Duodenal mucosa (tissue), 2 donors: Measurements from ENCODE around the gene PLIN3.
A peak's percentile ranks its signal among the peaks of the same experiment; 100 is the strongest.

Experiments
- H3K27ac ChIP-seq: one replicate; pipeline ENCODE4 v1.7.0; 2013; ENCODE audit warnings: low read depth, low read length
- H3K27me3 ChIP-seq, 2 donors: one replicate each; pipeline ENCODE4 v1.7.0; 2013; ENCODE audit warnings: low read length in 2 of 2, control low read depth in 1 of 2; ENCODE audit not compliant: insufficient read depth in 2 of 2, control insufficient read depth in 1 of 2
- H3K36me3 ChIP-seq, 2 donors: one replicate each; pipeline ENCODE4 v1.7.0; 2013; ENCODE audit warnings: low read length in 2 of 2, control low read depth in 1 of 2; ENCODE audit not compliant: insufficient read depth in 2 of 2, control insufficient read depth in 1 of 2
- H3K4me1 ChIP-seq, 2 donors: one replicate each; pipeline ENCODE4 v1.7.0; 2013; ENCODE audit warnings: low read length in 2 of 2, control low read depth in 1 of 2; ENCODE audit not compliant: insufficient read depth in 2 of 2, control insufficient read depth in 1 of 2
- H3K4me3 ChIP-seq, 2 donors: one replicate each; pipeline ENCODE4 v1.7.0; 2013; ENCODE audit warnings: low read length in 2 of 2, low read depth in 1 of 2
- H3K9ac ChIP-seq, 2 donors: one replicate each; pipeline ENCODE4 v1.7.0; 2013; ENCODE audit warnings: low read length in 2 of 2, low read depth in 1 of 2
- H3K9me3 ChIP-seq, 2 donors: one replicate each; pipeline ENCODE4 v1.7.0; 2013; ENCODE audit warnings: low read length in 2 of 2, control low read depth in 1 of 2; ENCODE audit not compliant: control insufficient read depth in 1 of 2

Gene PLIN3

GRCh38 chr19:4867534-4868285, at the start of gene PLIN3:
Gene PLIN3 (minus strand): TSS chr19:4867667. CDS start chr19:4861394, 6,273 bp downstream.
- H3K4me1 ChIP-seq = peaks cover 6 to 10% of the 10 kb centered on the region in 2 donors
- H3K9ac ChIP-seq = peak within 1 kb of the TSS; percentile 65 to 95
- H3K27me3 ChIP-seq = no peaks in the 10 kb centered on the region
- H3K27ac ChIP-seq = peak within 1 kb of the TSS; percentile 75
- peak within 1 kb of the TSS; percentile 83 to 95 for H3K4me3 ChIP-seq
- no peaks in the 10 kb centered on the region for H3K9me3 ChIP-seq
- H3K36me3 ChIP-seq = no peaks in the 10 kb centered on the region

GRCh38 chr19:4916292-4917082, 49.0 kb upstream of the PLIN3 start:
- peaks cover 14 to 28% of the 10 kb centered on the region in 2 donors for H3K4me1 ChIP-seq
- H3K27me3 ChIP-seq = no peaks in the 10 kb centered on the region
- H3K36me3 ChIP-seq = peaks cover 0 to 9% of the 10 kb centered on the region in 2 donors
- H3K27ac ChIP-seq = peak overlapping the region; percentile 52
- H3K9ac ChIP-seq = peak overlapping the region; percentile 51 to 54
- no peaks in the 10 kb centered on the region for H3K9me3 ChIP-seq
- peak overlapping the region; percentile 46 to 50 for H3K4me3 ChIP-seq

GRCh38 chr19:4914736-4915501, 47.5 kb upstream of the PLIN3 start:
- H3K9ac ChIP-seq = no peak overlapping the region

GRCh38 chr19:4913996-4914735, 46.7 kb upstream of the PLIN3 start:
- peak overlapping the region; percentile 46 to 58 for H3K4me3 ChIP-seq
- no peak overlapping the region for H3K27ac ChIP-seq

More at GRCh38 chr19:4914736-4915501, 47.5 kb upstream of the PLIN3 start:
- no peaks in the 10 kb centered on the region for H3K27me3 ChIP-seq
- H3K4me3 ChIP-seq = peak overlapping the region; percentile 46 to 58
- no peak overlapping the region for H3K27ac ChIP-seq
- H3K4me1 ChIP-seq = peaks cover 24 to 40% of the 10 kb centered on the region in 2 donors
- H3K36me3 ChIP-seq = peaks cover 0 to 9% of the 10 kb centered on the region in 2 donors
- no peaks in the 10 kb centered on the region for H3K9me3 ChIP-seq

GRCh38 chr19:4911786-4912672, 44.6 kb upstream of the PLIN3 start:
- peak overlapping the region; percentile 54 to 70 for H3K9ac ChIP-seq
- H3K4me1 ChIP-seq = peaks cover 24 to 49% of the 10 kb centered on the region in 2 donors
- H3K27me3 ChIP-seq = no peaks in the 10 kb centered on the region
- peaks cover 0 to 9% of the 10 kb centered on the region in 2 donors for H3K36me3 ChIP-seq
- H3K9me3 ChIP-seq = no peaks in the 10 kb centered on the region
- H3K4me3 ChIP-seq = peak overlapping the region; percentile 70
- H3K27ac ChIP-seq = no peak overlapping the region

More at GRCh38 chr19:4913996-4914735, 46.7 kb upstream of the PLIN3 start:
- Histone ChIP-seq H3K4me1 (peaks cover 24 to 42% of the 10 kb centered on the region in 2 donors), H3K9me3 (no peaks in the 10 kb centered on the region), H3K27me3 (no peaks in the 10 kb centered on the region), H3K9ac (no peak overlapping the region), H3K36me3 (peaks cover 0 to 9% of the 10 kb centered on the region in 2 donors)

- Histone ChIP-seq H3K9ac (peak overlapping the region; percentile 54 to 70), H3K27me3 (no peaks in the 10 kb centered on the region), H3K4me3 (peak overlapping the region; percentile 70), H3K4me1 (peaks cover 24 to 49% of the 10 kb centered on the region in 2 donors), H3K36me3 (peaks cover 0 to 9% of the 10 kb centered on the region in 2 donors), H3K27ac (no peak overlapping the region), H3K9me3 (no peaks in the 10 kb centered on the region)
These were observed 43.8 kb upstream of the PLIN3 start for GRCh38 chr19:4911314-4911713.

GRCh38 chr19:4910594-4911281, 43.3 kb upstream of the PLIN3 start:
- Histone ChIP-seq H3K4me1 (peaks cover 24 to 48% of the 10 kb centered on the region in 2 donors), H3K27me3 (no peaks in the 10 kb centered on the region), H3K9ac (peak overlapping the region; percentile 43 to 70), H3K9me3 (no peaks in the 10 kb centered on the region), H3K4me3 (peak overlapping the region; percentile 70), H3K27ac (no peak overlapping the region), H3K36me3 (peaks cover 0 to 9% of the 10 kb centered on the region in 2 donors)

- Histone ChIP-seq H3K9me3 (no peaks in the 10 kb centered on the region), H3K4me1 (peaks cover 23 to 42% of the 10 kb centered on the region in 2 donors), H3K36me3 (peaks cover 0 to 9% of the 10 kb centered on the region in 2 donors), H3K27ac (no peak overlapping the region), H3K9ac (peak overlapping the region; percentile 43 to 70), H3K27me3 (no peaks in the 10 kb centered on the region), H3K4me3 (peak overlapping the region; percentile 70)
These were observed 42.6 kb upstream of the PLIN3 start for GRCh38 chr19:4909897-4910593.
